Measurements from ENCODE around the gene SESN3.
A peak's percentile ranks its signal among the peaks of the same experiment; 100 is the strongest.
"Not testable (repeated sequence)": the region's sequence is repeated elsewhere in the genome, so short reads cannot be mapped to it uniquely, and the experiment has no call there.

Gene SESN3

DNA sequence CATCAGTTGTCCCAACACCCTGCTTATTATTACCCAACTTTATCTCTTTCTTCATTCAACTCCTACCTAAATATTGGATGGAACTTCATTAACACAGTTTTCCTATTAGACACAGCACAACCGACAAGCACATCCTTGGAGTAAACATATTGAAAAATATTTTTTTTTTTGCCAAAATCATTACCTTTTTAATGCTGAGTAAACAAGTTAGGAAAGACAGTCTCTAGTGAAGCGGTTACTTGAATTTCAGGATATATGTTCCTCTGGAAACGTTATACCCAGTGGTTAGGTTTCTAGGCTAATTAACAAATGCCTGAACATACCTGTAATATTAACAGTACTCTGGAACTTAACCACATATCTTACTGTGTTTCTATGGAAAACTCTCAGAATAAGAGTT lies 11.4 kb downstream of the SESN3 start:
- no peak for DNase-seq (ENCODE audit: low read depth in 2 of 2)

DNA sequence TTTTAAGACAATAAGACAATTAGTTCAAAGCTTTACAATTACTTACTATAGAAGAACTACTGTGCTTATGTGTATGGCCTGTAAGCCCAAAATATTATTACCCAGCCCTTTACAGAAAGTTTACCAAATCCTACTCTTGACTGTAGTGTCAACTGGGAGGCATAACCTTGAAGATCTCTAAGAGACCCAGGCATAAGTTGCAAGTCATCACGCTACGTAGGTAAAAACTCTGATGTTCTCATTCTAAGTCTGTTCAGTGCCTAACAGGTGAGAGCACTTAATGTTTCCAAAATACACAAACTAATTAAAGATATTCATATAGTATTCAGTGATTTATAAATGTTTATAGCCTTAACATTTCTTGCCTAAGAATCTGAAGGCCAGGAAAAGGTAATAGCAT lies 12.9 kb downstream of the SESN3 start:
- no peak for DNase-seq (ENCODE audit: low read depth in 2 of 2)

DNA sequence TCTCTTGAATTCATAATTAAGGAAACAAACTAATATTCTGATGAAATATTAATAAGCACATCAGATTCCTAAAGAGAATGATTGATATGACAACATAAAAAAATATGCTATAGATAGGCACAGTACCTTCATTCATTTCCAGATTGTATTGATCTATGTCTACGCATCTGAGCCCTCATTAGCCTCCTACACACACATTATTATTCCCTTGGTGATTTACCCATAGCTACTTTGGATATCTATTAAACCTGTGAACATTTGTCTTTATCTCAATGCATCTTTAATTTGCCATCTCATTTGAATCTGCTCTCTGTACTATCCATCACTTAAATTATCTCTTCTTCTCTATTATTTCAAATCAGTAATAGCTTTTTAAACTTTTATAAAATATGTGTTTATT lies 18.4 kb downstream of the SESN3 start:
- DNase-seq (ENCODE audit: low read depth in 2 of 2) = no peak

DNA sequence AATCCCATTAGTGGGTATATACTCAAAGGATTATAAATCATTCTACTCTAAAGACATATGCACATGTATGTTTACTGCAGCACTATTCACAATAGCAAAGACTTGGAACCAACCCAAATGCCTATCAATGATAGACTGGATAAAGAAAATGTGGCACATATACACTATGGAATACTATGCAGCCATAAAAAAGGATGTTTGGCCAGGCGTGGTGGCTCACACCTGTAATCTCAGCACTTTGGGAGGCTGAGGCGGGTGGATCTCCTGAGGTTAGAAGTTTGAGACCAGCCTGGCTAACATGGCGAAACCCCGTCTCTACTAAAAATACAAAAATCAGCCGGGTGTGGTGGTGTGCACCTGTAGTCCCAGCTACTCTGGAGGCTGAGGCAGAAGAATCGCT lies 21.5 kb downstream of the SESN3 start:
- DNase-seq (ENCODE audit: low read depth in 2 of 2) = not testable (repeated sequence)

DNA sequence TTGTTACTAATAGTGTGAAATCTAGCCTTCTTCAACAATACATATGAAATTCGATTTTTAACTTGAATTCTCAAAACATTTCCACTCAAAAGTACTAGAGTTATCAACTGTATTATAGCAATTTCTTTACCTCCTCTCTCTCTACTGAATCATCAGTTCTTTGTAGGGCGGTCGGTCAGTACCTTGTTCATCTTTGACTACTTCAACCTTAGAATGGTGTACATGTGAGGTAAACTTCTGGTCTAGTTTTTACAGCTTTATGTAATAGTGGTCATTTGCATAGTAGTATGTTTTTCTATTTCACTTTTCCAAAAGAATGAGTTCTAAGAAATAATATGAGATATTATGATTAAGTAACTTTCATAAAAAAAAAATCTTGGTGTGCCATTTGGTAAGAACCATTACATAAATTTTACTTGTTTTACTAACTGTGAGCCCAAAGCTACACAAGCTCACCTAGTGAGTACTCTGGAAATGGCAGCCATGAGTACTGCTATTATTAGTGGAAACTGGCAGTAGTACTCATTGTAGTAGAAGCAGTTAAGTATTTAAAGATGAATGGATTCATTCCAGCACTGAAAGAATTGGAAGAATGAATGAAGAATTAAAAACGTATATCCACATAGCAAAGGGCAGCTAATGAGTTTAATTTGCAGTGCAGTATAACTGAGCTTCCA lies 30.1 kb downstream of the SESN3 start:
- DNase-seq (ENCODE audit: low read depth in 2 of 2) = no peak

DNA sequence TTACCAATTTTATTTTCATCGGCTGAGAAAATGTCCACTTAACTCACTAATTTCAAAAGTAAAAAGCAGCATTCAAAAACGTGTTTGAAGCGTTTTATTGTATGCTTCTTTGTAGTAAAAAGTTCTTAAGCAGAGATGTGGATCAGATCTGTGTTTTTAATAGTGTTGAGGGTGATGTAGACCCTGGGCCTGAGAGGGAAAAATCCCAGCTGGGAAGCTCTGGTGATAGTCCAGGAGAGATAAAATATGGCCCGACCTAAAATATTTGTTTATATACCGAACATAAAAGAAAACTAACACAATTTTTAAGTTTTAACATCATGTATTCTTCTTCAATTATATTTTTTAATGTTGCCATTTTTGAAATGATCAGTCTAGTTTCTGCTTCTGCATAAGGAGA lies 35.2 kb downstream of the SESN3 start:
- DNase-seq (ENCODE audit: low read depth in 2 of 2) = no peak

DNA sequence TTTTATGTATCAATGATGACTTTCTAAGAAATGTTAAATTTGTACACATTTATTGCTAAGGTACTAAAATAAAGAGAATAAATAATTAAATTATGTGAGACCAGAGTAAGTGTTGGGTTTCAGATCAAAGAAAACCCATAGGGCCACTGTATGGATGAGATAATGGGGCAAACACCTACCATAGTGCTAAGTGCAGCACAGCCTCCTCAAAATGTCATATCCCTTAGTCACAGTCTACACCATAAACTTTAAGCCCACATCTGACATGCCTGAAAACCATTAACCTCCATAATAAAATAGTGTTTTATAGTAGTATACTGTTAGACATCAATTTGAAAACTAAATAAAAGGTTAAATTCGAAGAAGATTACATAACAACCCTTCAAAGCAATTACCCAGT lies 37.5 kb downstream of the SESN3 start:
- DNase-seq (ENCODE audit: low read depth in 2 of 2) = no peak

DNA sequence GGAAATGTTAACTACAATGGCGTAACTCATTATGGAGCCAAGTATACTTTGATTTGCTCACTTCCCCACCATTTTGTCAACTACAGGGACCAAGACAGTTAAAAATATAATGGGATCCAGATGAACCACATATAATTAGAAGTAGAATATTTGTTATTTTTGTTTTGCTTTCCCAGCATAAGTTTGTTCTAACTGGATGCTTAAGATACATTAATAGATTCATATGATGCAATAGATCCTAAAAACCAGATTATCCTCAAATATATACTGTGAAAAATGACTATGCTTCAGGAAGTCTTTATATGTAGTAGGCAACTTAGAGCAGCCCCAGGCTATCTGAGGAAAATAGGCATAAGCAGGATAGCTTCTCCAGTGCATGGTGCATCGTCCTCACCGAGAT lies 38.3 kb downstream of the SESN3 start:
- DNase-seq (ENCODE audit: low read depth in 2 of 2) = no peak

DNA sequence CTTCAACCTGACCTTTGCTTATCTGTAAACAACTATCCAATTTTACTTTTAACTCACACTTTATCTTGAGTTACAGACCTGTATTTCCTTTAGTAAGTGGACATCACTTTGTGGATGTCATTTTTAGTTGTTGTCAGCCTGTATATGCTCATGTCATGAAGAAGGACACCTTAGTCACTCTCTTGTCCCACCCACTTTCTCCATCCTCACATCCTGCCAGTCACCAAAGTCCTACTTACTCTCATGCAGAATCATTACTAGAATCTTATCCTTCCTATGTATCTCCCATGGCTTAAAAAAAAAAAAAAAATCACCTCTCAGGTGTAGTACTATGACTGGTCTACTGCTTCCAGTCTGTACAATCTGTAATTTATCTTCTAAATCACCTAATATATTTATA lies 43.3 kb downstream of the SESN3 start:
- DNase-seq (ENCODE audit: low read depth in 2 of 2) = no peak

DNA sequence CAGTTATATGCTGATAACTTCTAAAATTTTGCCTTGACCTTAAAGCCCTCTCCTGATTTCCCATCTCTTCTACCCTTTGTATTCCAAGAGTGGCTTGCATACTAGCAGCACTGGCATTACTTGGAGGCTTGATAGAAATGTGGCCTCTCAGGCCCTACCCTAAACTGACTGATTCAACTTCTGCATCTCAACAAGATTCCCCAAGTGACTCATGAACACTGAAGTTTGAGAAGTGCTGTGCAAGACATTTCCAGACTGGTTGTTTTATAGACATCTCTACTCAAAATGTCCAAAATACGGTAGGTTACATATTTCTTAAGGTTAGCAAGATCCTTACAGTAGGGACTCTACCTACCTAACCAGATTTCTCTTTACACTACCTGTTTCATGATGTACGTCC lies 48.6 kb downstream of the SESN3 start:
- DNase-seq (ENCODE audit: low read depth in 2 of 2) = no peak

DNA sequence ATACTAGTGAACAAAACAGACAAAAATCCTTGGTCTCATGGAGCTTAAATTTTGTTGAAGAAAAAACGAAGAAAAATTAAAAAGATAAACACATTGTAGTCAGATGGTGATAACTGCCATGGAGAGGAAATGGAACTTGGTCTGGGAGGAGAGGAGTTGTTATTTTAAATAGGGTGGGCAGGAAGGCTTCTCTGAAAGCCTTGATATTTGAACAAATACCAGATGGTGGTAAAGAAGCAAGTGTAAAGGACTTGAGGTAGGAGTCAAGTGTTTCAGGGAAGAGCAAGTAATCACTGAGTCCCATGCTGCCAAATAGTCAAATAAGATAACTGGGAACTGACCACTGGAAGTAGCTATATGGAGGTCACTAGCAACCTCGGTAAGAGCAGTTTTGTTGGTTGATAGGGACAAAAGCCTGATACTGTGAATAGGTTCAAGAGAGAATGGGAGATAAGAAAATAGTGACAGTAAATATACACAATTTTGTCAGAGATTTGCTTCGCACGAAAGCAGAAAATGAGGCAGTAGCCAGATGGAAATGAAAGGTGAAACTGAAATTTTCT lies 55.1 kb downstream of the SESN3 start:
- no peak for DNase-seq (ENCODE audit: low read depth in 2 of 2)

DNA sequence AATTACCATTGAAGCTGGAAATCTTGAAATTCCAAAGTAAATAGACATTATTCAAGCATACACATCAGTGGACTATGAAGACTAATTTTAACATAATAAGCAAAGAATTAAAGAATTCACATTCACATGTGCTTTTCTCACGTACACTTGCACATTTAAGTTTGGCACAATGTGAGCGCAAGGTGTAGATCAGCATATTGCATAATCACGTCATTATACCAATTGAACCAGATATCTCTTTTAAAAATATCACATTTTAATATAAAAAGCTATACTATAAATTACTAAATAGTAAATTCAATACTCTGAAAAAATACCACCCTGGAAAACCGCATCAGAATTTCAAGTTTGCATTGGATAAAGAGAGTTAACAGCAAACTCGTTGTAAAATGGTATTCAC lies 60.7 kb downstream of the SESN3 start:
- no peak for DNase-seq (ENCODE audit: low read depth in 2 of 2)

DNA sequence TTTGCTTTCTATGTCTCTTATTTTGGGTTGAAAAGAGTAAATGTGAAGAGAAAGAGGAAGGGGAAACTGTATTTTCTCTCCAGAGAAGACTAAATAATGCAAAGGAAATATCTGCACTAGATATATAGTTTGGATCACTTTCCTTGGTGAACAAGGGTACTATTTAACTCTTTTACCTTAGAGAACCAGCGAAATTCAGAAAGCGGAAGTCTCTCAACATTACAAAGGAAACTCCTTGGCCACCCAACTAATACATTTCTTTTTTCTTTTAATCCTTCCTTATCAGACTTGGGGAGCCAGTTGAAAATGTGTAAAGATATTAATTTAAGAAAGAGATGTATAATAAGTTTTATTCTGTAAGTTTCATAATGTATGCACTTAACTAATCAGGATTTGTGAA lies 64.2 kb downstream of the SESN3 start:
- DNase-seq (ENCODE audit: low read depth in 2 of 2) = no peak

DNA sequence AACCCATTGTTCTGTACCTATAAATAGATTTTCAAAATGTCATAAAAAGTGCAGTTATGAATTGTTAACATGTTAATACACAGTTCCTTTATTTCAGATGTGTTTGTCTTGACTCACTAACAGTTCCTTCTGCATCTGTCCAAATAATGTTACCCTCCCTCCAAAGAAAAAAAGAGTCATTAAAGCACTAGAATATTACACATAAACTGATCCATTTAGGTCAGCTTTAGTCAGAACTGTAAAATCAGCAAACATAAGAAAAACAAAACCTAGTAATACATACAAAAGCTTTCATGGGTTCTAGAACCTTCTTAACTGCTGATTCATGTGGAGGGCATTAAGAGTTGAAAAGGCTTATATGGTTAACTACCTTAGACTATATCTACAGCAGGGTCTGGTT lies 65.4 kb downstream of the SESN3 start:
- no peak for DNase-seq (ENCODE audit: low read depth in 2 of 2)

DNA sequence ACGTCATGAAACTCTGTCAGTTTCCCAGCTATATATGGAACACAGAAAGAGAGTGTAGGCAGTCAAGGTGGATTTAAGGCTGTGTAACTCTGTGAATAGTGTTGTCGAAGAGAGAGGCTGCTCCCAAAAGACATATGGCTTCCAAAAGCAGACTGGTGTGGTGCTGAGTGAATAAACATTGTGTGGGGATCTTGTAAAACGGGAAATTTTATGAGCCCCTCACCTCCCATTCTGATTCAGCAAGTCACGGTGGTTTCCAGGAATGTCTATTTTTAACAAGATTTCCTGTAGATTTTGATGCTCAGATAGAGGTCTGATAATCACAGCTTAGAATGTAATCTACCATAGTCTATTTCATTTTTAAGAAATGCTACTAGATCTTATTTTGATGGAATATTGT lies 67.9 kb downstream of the SESN3 start:
- DNase-seq (ENCODE audit: low read depth in 2 of 2) = no peak

DNA sequence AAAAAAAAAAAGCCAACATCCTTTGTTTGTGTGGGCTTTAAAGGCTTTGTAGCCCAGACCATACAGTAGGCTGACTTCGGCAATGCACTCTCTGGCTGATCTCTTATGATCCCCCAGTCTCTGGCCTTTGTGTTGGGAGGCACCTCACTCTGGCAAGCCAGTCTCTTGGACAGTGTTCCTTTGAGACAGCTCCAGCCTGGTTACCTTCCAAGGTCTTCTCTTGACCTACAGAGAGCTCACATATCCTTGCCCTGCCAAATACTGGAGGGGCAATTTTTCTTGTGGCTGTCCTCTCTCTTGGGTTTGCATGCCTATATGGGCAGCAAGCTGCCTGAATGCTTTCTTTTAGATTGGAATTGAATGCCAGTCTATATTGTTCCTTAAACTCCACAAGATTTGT lies 69.8 kb downstream of the SESN3 start:
- DNase-seq (ENCODE audit: low read depth in 2 of 2) = no peak

DNA sequence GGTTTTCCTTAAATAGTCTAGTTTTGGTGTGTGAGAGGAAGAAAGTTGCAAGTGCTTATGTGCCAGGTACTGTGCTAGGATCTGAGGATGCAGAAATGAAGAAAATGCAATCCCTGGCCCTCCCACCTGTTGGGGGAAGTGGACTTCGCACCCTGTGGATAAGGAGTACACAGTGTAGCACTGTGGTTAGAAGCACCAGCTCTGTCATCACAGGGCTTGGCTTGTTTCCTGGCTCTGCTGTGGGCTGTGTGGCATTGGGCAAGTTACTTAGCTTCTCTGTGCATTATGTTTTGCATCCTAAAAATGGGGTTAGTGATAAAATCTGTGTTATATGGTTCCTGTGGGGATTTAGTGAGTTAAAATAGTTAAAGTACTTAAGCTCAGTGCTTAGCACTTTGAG lies 73.2 kb downstream of the SESN3 start:
- no peak for DNase-seq (ENCODE audit: low read depth in 2 of 2)

DNA sequence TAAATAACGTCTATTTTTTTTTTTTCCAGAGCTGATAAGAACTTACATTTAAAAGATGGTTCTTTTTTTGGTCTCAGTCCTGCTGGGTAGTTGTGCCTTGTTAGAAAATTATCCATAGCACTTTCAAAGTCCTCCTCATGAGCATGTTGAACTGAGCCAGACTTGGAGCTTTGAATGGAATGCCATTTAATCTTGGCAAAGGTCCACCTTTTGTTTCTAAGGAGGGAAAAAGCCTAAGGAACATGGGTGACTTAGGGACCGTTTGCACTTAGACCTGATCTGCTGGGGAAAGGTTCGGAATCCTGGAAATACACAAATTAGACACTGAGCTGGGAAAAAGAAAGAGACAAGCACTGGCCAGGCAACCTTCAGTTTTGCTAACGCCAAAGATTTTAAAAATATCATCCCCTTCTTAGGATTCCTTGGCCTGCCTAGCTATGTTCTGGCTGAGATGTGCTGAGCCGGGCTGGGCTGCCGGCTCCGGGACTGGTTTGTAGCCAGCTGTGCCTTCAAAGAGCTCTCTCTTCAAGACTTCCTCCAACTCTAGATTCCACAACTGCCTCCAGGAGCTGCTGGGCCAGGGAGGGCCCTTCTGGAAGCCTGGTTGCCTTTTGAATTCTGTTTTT lies 74.0 kb downstream of the SESN3 start:
- no peak for DNase-seq (ENCODE audit: low read depth in 2 of 2)

DNA sequence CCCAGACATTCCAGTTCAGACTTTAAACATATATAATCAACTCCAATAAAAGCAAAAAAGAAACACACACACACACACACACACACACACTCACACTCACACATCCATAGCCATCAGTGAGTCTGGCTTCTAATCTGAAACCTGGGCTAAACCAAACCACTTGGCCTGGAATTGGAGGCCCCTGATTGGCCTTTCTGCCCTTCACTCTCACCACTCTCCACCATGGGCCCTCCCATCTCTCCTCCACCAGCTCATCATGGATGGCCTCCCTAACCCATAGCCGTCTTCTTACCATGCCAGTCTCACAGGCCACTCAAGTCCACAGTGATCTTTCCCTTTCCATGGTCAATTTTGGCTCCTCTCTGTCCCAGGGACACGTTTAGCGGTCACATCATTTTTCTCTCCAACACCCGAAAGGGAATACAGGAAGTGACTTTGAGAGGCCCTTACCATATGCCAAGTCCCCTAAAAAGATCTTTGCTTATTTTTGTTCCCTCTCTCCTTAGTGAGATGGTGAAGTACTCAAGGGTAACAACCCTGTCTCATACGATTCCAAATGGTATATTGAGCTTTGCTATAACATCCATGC lies 74.8 kb downstream of the SESN3 start:
- DNase-seq (ENCODE audit: low read depth in 2 of 2) = no peak

DNA sequence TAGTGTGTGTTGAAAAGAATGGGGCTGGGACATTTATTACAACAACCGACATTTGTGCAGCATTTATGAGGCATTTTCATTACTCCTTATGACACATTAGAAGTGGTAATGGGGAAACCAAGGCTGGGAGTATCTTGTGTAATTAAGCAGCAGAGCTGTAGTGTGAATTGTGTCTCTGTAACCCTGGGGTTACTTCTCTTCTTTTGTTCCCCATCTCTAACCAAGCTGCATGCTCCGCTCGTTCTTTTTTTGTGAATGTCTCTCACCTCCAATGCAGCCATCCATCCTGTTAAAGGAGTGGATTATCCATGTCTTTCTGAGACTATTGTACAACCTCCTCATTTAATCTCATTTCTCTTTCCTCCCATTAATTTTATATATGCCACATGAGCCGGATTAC lies 75.6 kb downstream of the SESN3 start:
- DNase-seq (ENCODE audit: low read depth in 2 of 2) = no peak

DNA sequence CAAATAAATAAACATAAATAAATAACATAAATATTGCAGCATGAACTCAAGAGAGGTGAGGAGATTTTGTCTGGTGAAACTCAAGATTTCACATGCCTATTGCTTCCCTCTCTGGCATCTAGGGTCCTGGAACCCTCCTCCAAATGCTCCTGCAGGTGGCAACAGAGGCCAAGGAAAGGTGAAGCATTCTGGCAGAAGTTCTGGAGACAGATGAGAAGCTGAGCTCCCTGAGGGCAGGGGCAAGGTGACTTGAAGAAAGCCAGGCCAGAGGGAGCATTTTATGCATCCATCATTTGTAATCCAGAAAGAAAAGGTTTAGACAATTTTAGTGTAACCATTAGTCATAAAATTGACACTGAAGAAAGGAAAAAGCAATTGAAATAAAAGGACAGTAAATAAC lies 76.5 kb downstream of the SESN3 start:
- peak in 1 of 2 donors; percentile 20 for DNase-seq (ENCODE audit: low read depth in 2 of 2)

DNA sequence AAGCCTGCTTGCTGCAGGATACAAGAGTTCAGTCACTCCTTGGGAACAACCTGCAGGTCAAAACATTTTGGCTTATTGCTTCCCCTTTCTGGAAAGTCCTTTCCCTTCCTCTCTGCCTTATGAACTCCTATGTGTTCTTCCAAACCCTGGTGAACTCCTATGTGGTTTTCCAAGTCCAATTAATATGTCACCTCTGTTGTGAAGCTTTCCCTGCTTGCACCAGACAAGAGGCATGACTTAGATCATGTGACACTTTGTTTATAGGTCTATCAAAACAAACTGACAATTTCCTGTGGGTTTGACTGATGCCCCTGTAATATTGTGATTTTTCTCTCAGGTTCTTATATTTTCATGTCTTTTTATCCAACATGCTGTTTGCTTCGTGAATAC lies 77.2 kb downstream of the SESN3 start:
- DNase-seq (ENCODE audit: low read depth in 2 of 2) = no peak
